Measurements from ENCODE around the gene SUGP2. TPM values are rescaled to one million over a fixed set of nuclear protein-coding genes. Genes with fewer than 3 reads are reported as not detected.

SUGP2 gene
- total and polyA plus RNA-seq, 8 donors: 21.5 to 104 (median 53.4) TPM

DNA sequence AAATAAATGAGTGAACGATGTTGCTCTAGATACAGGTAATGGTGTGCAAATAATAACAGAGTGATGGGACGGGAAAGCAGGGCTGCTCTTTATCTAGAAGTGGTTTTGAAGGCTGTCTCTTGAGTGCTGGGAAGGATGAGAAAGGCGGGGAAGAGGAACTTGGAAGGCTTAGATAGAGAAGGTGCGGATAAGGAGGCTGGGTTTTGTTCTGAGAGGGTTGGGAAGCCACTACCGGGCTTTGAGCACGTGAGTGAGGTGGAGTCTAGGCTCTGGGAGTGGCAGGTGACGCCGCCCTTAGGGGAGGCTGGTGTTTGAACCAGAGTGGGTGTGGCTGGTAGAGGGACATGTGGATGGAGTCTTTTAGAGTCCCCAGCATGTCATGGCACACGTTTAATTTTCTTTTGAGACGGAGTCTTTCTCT, 897 bp upstream of the SUGP2 start:
- WGBS, 5 donors: 4 to 8% (median 6%) methylated on average over 10 of the region's 10 CpGs
- H3K9me3 ChIP-seq: no peaks in the 10 kb centered on the region
- peak overlapping the region; percentile 92 to 96 (median 94) for H3K27ac ChIP-seq
- peaks cover 20 to 50% (median 35%) of the 10 kb centered on the region in 4 donors for H3K4me1 ChIP-seq
- TF ChIP-seq POLR2A (IDR thresholded peaks at IDR 0.05) (no peak), POLR2AphosphoS5 (IDR thresholded peaks at IDR 0.05) (no peak), EP300 (IDR thresholded peaks at IDR 0.05) (no peak)
- TF ChIP-seq, protein P1, sequence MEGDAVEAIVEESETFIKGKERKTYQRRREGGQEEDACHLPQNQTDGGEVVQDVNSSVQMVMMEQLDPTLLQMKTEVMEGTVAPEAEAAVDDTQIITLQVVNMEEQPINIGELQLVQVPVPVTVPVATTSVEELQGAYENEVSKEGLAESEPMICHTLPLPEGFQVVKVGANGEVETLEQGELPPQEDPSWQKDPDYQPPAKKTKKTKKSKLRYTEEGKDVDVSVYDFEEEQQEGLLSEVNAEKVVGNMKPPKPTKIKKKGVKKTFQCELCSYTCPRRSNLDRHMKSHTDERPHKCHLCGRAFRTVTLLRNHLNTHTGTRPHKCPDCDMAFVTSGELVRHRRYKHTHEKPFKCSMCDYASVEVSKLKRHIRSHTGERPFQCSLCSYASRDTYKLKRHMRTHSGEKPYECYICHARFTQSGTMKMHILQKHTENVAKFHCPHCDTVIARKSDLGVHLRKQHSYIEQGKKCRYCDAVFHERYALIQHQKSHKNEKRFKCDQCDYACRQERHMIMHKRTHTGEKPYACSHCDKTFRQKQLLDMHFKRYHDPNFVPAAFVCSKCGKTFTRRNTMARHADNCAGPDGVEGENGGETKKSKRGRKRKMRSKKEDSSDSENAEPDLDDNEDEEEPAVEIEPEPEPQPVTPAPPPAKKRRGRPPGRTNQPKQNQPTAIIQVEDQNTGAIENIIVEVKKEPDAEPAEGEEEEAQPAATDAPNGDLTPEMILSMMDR (IDR thresholded peaks at IDR 0.05): no peak
- peak; percentile 49 to 85 for DNase-seq
- intact Hi-C loops (cut with DNase I; ENCODE audit: low total_unique reads): no loop called here
- H3K36me3 ChIP-seq: peaks cover 9 to 33% (median 22%) of the 10 kb centered on the region in 4 donors
- no peaks in the 10 kb centered on the region for H3K27me3 ChIP-seq
- peak overlapping the region; percentile 92 to 97 (median 95) for H3K4me3 ChIP-seq

DNA sequence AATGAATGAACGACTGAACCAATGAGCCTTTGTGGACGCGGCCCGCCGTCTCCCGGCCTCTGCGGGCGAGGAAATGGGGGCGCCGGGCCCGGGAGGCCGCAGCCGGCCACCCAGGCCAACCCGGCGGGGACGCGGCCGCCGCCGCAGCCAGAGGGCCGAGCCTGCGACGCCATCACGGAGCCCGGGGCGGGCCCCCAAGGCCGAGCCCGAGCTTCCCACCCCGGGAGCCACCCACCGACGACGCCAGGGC, 216 bp downstream of the SUGP2 start:
- Histone ChIP-seq H3K27me3 (no peaks in the 10 kb centered on the region), H3K9me3 (no peaks in the 10 kb centered on the region), H3K36me3 (peaks cover 17 to 40% (median 33%) of the 10 kb centered on the region in 4 donors), H3K4me3 (peak overlapping the region; percentile 92 to 97 (median 95)), H3K27ac (peak overlapping the region; percentile 92 to 96 (median 94)), H3K4me1 (peaks cover 20 to 50% (median 35%) of the 10 kb centered on the region in 4 donors)
- peak in 1 of 2 donors; percentile 27 for DNase-seq
- intact Hi-C loops (cut with DNase I; ENCODE audit: low total_unique reads): no loop called here
- TF ChIP-seq, protein P1 (IDR thresholded peaks at IDR 0.05): no peak
- TF ChIP-seq POLR2A (IDR thresholded peaks at IDR 0.05): no peak
- TF ChIP-seq EP300 (IDR thresholded peaks at IDR 0.05): no peak
- TF ChIP-seq POLR2AphosphoS5 (IDR thresholded peaks at IDR 0.05): no peak
- WGBS, 5 donors: 0 to 1% (median 0%) methylated on average over 6 to 32 of the region's 32 CpGs; no CpG with 5 or more reads in 1 of the 5 donors

DNA sequence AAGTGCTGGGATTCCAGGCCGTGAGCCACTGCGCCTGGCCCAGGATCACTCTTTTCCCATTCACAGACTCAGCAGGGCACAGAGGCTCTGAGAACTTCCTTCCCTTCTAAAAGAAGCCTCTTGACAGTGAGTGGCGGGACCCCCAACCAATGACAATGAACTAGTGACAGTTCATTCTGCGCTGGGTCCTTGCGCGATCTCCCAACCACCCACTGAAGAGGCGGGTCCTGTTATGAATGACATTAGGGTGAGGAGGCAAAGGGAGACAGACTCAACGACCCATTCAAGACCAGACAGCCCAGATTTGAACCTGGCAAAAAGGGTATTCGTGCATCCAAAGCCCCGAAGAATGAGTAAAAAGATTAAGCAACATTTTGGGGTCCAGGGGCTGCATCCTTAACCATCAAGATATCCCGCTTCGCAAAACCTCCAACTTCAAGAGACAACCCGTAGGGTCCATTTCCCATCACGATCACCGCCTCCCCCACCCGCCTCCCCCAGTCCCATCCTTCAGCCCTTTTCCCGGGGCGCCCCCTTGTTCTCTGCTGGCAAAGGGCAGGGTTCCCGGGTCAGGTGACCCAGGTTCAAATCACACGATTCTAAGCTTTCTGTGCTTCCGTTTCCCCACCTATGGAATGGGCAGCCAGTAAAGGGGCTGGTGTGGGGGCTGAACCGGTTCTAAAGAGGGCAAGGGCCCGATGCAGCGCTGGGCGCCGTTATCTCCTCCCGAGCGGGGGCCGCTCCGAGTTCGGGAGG, 719 bp downstream of the SUGP2 start:
- H3K9me3 ChIP-seq: no peaks in the 10 kb centered on the region
- no peak for TF ChIP-seq EP300 (IDR thresholded peaks at IDR 0.05)
- H3K4me3 ChIP-seq: peak overlapping the region; percentile 92 to 97 (median 95)
- no peaks in the 10 kb centered on the region for H3K27me3 ChIP-seq
- H3K27ac ChIP-seq: peak overlapping the region; percentile 92 to 96 (median 94)
- peaks cover 20 to 50% (median 35%) of the 10 kb centered on the region in 4 donors for H3K4me1 ChIP-seq
- WGBS, 5 donors: 6 to 10% (median 8%) methylated on average over 28 to 31 of the region's 31 CpGs
- H3K36me3 ChIP-seq: peaks cover 22 to 40% (median 35%) of the 10 kb centered on the region in 4 donors
- peak; percentile 59 to 95 for DNase-seq
- intact Hi-C loops (cut with DNase I; ENCODE audit: low total_unique reads): no loop called here

DNA sequence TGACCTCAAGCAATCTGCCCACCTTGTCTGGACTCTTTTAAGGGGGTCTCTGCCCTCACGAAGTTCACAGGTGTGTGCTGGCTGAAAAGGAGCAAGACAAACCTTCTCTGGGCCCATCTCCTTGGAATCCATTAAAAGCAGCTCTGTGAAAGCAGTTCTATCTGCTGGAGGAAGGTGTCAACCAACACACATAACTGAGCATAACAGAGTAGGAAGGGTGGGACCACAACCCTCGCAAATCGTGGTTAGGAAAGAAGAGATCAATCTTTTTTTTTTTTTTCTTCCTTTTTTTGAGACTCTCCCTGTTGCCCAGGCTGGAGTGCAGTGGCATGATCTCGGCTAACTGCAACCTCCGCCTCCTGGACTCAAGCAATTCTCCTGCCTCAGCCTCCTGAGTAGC, 1.4 kb downstream of the SUGP2 start:
- WGBS, 5 donors: 68 to 75% (median 68%) methylated on average over 5 of the region's 5 CpGs

More for the DNA sequence above, 1.4 kb downstream of the SUGP2 start:
- peaks cover 20 to 52% (median 35%) of the 10 kb centered on the region in 4 donors for H3K4me1 ChIP-seq
- peaks cover 28 to 44% (median 41%) of the 10 kb centered on the region in 4 donors for H3K36me3 ChIP-seq
- no peaks in the 10 kb centered on the region for H3K27me3 ChIP-seq
- DNase-seq: no peak
- intact Hi-C loops (cut with DNase I; ENCODE audit: low total_unique reads): no loop called here
- no peaks in the 10 kb centered on the region for H3K9me3 ChIP-seq
- TF ChIP-seq POLR2AphosphoS5 (IDR thresholded peaks at IDR 0.05) (no peak), EP300 (IDR thresholded peaks at IDR 0.05) (no peak), POLR2A (IDR thresholded peaks at IDR 0.05) (no peak)
- TF ChIP-seq, protein P1 (IDR thresholded peaks at IDR 0.05): no peak
- peak overlapping the region in 3 of 4 donors; percentile 92 to 97 (median 96) for H3K4me3 ChIP-seq
- H3K27ac ChIP-seq: peak overlapping the region in 4 of 5 donors; percentile 92 to 96 (median 94)

Measured in stomach (tissue), 9 donors.